ENCODE data around the gene NOP10.
"Not testable (repeated sequence)": the region's sequence is repeated elsewhere in the genome, so short reads cannot be mapped to it uniquely, and the experiment has no call there.

The NOP10 gene

DNA sequence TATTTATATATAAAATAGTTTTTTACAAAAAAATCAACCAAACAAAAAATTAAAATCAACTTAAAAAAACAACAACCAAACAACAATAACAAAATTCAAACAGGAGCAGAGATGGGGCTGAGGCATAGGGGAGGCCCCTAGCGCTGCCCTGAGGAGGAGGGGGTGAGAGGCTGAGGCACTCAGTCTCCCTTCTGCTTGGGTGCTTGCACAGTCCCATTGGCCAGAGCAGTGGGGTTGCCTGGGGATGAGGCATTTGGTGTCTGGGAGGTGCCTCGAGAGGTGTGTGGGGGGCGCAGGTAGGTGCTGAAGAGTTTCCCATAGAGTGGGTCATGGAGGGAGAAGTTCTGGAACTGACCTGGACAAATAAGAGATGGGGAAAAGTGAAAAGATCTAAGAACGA lies 16.0 kb upstream of the NOP10 start:
- DNase-seq (ENCODE audit: low read depth), result no peak

DNA sequence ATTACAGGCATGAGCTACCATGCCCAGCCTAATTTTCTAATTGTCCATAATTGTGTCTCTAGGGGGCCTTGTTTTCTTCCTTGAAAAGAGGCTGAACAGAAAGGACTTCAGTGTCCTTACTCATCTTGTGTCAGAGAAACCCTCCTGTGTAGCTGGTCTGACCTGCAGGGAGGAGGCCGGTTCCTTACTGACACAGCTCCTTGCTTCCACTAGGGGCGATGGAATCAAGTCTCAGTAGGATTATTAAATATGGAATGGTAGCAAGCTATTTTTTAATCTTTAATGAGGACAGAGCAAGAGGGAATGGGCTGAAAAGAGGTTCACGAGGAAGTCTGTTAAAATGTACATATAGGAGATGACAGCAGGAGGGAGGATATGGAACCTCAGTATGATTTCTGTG lies 15.4 kb upstream of the NOP10 start:
- no peak for DNase-seq (ENCODE audit: low read depth)

DNA sequence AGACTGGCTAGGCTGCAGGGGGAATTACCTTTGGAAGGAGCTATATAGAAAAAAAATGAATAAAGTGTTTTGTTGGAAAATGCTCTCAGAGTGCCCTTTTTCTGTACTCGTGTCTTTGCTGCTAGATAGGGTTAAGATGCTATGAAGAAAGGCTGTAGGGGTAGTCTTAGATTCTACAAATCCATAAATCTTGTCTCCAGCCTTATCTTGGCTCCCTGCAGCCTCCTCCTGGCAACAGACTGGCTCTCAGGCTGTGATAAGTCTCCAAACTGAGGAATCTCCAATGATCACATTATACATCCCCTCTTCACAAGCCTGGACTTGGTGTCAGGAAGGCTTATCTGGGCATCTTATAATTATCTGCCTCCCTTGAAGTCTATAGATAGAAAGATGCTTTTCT lies 14.7 kb upstream of the NOP10 start:
- no peak for DNase-seq (ENCODE audit: low read depth)

DNA sequence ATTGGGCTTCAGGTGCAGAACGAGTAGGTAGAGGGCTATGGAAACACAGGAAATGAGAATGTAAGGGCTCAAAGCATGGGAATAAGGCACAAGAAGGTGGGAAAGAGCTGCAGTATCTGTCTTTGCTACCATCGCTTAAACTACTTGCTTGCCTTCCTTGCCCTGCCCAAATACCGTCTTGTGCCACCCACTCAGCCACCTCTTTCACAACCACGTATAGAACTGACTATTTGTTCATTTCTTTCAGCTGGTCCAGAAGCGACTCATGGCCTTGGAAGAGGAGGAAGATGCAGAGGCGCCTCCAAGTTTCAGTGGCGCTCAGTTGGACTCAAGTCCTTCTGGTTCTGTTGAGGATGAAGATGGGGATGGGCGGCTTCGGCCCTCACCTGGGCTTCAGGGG lies 12.3 kb upstream of the NOP10 start:
- DNase-seq (ENCODE audit: low read depth), result no peak

DNA sequence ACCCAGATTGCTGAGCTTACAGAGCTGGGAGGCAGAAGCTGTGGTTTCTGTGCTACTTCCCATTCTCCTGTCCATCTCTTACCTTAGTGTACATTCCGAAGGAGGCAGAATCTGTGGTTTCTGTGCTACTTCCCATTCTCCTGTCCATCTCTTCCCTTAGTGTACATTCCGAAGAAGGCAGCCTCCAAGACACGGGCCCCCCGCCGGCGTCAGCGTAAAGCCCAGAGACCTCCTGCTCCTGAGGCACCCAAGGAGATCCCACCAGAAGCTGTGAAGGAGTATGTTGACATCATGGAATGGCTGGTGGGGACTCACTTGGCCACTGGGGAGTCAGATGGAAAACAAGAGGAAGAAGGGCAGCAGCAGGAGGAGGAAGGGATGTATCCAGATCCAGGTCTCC lies 11.3 kb upstream of the NOP10 start:
- no peak for DNase-seq (ENCODE audit: low read depth)

DNA sequence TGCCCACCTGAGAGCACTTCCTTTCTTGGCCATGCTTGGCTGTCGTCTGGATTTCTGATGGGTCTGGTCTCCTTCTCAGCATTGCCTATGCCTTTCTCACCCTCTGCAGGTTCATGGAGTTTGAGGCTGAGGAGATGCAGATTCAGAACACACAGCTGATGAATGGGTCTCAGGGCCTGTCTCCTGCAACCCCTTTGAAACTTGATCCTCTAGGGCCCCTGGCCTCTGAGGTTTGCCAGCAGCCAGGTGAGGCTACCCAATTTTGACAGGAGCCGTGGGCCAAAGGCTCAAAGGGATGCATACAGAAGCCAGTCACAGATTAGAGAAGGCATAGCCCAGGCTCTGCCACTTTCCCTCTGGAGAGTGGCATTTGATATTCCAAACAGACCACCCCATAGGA lies 10.7 kb upstream of the NOP10 start:
- no peak for DNase-seq (ENCODE audit: low read depth)

DNA sequence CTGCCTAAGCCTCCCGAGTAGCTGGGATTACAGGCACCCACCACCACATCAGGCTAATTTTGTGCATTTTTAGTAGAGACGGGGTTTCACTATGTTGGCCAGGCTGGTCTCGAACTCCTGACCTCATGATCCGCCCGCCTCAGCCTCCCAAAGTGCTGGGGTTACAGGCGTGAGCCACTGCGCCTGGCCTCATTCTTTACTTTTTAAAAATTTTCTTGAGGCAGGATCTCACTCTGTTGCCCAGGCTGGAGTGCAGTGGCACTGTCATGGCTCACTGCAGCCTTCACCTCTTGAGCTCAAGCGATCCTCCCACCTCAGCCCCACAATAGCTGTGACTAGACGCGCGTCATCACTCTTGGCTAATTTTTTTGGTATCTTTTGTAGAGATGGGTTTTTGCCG lies 10.1 kb upstream of the NOP10 start:
- DNase-seq (ENCODE audit: low read depth), result not testable (repeated sequence)

DNA sequence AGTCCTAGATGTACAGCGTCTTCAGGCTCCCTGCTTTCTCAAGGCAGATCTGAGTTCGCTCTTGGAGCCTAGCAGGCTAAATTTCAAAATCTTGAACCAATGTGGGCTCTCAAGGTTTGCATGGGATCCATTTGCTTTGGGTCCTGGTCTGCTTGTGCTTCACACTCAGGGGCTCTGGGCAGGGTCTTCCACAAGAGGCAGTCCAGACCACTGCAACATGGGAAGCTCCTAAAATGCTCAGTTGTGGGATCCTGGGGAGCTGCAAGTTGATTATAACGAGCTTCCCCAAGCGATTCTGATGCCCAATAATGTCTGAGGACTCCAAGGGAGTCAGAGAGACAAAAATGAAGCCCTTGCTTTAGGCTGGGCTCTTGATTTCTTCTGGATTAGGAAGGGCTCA lies 6.8 kb upstream of the NOP10 start:
- DNase-seq (ENCODE audit: low read depth), result no peak

DNA sequence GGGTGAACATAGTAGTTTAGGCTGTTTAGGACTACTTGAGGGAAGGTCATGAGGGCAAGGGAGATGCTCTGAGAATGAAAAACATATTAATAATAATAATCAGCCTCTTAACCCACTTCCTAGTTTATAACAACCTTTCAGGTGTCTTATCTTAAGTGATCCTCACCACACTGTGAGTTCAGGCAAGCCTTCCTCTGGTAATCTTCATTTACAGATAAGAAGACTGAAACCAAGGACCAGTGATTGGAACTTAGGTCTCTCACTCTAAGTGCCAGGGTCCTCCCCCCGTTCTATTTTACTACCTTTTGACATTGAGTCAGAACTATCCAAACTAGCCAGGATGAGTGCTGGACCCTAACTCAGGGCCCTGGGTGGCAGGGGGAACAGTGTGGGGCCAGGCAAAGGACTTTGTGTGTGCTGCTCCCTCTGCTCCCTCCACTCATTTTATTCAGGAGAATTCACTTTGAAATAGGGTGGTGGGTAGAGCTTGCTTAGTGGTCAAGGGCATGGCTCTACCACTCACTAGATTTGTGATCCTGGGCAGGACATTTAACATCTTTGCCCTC lies 5.9 kb upstream of the NOP10 start:
- DNase-seq (ENCODE audit: low read depth), result no peak

DNA sequence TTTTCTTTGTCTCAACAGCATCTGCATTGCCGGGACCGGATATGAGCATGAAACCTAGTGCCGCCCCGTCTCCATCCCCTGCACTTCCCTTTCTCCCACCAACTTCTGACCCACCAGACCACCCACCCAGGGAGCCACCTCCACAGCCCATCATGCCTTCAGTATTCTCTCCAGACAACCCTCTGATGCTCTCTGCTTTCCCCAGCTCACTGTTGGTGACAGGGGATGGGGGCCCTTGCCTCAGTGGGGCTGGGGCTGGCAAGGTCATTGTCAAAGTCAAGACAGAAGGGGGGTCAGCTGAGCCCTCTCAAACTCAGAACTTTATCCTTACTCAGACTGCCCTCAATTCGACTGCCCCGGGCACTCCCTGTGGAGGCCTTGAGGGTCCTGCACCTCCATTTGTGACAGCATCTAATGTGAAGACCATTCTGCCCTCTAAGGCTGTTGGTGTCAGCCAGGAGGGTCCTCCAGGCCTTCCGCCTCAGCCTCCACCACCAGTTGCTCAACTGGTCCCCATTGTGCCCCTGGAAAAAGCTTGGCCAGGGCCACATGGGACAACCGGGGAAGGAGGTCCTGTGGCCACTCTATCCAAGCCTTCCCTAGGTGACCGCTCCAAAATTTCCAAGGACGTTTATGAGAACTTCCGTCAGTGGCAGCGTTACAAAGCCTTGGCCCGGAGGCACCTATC lies 5.2 kb upstream of the NOP10 start:
- no peak for DNase-seq (ENCODE audit: low read depth)

DNA sequence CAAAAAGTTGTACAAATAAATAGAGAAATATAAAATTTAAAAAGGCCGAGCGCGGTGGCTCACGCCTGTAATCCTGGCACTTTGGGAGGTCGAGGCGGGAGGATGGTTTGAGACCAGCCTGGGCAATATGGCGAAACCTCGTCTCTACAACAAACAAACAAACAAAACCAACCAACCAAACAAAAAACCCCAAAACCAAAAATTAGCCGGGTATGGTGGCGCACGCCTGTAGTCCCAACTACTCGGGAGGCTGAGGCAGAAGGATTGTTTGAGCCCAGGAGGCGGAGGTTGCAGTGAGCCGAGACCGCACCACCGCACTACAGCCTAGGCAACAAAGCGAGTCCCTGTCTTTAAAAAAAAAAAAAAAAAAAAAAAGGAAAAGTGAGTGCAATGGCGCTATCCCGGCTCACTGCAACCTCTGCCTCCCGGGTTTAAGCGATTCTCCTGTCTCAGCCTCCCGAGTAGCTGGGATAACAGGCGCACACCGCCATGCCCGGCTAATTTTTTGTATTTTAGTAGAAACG lies 661 bp downstream of the NOP10 start:
- DNase-seq (ENCODE audit: low read depth), result not testable (repeated sequence)

DNA sequence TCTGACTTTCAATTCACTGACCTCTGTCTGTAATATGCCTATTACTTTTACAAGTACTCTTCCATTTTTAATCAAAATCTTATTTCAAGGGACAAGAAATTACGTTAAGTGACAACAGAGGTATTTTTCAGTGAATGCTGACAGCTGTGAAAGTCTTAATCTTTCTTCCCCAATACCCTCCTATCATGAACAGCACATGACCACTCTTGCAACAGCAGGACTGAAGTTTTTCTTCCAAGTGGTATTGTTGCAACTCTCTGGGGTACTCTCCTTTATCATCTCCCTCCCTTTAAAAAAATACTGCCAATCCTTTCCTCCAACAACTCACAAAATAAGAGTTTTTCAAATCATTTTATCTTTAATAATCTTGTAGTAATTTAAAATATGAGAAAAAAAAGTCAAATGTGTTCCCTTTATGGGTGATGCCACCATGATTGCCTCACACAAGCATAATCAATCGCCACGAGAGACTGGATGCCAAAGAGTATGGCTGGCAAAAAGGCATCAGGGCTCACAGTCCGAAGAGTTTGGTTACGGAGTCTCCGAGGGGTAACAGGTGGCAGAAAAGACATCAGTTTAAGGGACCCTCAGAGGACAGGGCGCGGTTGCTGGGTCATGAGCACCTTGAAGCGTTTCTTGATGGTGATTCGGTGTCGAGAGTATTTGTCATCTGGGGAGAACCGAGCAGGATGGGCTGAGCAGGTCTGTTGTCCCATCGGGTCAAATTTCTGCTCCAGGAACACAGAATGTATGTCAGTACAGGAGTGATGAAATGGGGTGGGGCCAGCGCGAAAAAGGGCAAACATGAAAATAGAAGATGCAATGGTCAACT lies 1.3 kb downstream of the NOP10 start:
- no peak for DNase-seq (ENCODE audit: low read depth)

DNA sequence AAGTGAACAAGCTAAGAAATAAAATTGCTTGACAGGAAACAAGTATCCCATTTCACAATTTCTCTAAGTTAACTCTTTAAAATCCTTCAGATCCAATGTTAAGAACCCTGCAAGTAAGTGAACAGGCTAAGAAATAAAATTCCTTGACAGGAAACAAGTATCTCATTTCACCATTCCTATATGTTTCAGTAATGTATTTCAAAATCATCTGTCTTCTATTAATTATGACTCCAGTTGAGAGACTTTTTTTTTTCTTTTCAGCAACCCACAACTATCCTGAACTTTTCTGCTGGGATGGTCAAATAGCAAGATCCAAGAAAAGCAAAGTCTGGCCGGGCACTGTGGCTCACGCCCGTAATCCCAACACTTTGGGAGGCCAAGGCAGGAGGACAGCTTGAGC lies 3.0 kb downstream of the NOP10 start:
- DNase-seq (ENCODE audit: low read depth), result no peak

DNA sequence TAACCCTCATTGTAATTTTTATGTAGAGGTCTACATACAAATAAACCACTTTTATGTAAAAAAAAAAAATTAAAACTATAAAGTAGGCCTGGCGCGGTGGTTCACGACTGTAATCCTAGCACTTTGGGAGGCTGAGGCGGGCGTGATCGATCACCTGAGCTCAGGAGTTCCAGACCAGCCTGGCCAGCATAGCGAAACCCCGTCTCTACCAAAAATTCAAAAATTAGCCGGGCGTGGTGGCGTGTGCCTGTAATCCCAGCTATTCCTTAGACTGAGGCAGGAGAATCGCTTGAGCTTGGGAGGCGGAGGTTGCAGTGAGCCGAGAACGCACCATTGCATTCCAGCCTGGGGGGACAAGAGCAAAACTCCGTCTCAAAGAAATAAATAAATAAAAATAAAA lies 4.6 kb downstream of the NOP10 start:
- no peak for DNase-seq (ENCODE audit: low read depth)

DNA sequence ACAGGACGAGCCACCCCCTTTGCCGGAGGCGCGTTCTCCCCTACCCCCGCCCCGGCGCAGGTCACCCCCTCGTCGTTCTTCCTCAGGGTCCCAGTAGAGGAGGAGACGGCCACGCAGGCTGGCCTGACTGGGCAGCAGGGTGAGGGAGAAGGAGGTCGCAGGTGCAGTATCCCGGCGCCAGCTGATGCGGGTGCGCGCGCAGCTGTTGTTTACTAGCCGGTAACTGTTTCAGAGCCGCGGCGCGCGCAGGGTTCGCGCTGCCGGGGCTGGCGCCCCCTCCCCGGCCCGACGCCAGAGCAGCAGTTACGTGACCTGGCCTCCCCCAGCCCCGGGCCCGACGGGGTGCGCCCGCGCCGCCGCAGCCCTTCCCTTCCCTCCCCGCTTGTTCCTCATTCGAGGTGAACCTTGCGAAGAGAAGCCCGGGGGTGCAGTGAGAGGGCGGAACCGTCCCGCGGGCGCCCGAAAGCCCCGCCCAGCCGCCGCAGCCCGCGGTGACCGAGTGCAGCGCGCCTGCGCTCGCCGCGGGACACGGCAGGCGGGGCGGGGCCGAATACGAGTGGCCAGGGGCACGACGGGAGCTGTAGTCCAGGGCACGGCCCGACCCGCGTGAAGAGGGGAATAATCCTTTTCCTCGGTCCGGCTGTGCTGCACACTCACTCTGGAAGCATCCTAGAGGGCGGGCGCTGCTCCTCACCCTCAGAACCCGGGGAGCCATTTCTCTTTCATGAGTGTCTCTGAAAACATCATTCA lies 5.2 kb downstream of the NOP10 start, which contains the start of gene SLC12A6:
SLC12A6 (minus strand) TSS at position 225 of the 750 bp plus-strand sequence. CDS start 1,101 bp downstream, outside the sequence.
- DNase-seq (ENCODE audit: low read depth), result peak; percentile 82

DNA sequence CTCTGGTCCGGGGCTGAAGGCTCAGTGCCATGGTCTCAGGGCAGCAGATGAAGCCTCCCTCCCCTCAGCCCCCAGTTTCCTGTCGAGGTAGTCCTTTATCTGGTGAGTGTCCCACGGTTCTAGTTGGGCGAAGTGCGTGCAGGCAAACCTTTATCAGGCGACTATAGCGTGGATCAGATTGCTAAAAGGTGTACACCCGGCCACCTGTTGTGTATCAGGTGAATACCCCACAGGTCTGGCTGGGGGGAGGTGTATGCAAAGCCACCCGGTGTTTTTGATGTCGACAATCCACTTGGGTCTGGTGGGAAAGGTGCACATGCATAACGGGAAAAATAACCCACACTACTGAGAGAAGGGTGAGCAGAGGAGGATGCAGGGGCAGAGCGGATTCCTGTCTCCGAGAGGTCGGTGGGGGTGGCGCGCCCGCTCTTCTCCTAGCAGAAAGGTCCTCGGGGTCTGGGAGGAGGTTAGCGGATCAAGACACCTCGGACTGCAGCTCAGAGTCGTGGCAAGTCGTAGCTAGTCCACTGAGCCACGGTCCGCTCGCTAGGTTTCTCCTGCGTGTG lies 5.9 kb downstream of the NOP10 start:
- no peak for DNase-seq (ENCODE audit: low read depth)

DNA sequence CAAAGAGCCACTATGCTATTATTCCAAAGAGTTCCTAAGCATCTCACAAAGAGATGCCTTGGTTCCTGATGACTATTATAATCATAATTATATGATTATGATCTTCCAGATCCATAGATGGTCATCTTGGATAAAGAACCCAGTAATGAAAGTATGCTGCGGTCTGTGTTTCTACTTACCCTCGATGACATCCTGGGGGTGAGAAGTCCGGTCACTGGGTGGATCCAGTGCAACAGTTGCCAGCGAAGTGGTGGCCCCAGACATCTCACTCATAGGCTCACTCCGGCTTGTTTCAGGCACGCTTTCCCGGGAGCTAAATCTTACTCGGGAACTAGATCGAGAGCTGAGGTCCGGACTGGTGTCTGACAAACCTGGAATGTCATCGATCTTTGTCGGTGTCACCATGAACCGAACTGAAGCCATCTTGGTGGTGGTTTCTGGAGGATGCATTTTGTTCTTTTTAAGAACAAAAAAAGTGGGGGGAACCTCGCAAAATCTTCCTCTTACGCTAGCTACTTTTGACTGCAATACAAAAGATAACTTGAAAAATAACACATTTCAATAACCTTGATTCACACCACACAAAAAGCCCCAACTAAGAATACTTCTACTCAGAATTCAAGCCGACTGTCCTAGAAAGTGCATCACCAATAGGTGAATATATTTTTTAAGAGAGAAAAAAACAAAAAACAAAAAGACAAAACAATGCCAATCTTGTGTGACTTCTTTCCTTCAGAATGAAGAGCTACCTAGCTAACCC lies 6.5 kb downstream of the NOP10 start:
- no peak for DNase-seq (ENCODE audit: low read depth)

DNA sequence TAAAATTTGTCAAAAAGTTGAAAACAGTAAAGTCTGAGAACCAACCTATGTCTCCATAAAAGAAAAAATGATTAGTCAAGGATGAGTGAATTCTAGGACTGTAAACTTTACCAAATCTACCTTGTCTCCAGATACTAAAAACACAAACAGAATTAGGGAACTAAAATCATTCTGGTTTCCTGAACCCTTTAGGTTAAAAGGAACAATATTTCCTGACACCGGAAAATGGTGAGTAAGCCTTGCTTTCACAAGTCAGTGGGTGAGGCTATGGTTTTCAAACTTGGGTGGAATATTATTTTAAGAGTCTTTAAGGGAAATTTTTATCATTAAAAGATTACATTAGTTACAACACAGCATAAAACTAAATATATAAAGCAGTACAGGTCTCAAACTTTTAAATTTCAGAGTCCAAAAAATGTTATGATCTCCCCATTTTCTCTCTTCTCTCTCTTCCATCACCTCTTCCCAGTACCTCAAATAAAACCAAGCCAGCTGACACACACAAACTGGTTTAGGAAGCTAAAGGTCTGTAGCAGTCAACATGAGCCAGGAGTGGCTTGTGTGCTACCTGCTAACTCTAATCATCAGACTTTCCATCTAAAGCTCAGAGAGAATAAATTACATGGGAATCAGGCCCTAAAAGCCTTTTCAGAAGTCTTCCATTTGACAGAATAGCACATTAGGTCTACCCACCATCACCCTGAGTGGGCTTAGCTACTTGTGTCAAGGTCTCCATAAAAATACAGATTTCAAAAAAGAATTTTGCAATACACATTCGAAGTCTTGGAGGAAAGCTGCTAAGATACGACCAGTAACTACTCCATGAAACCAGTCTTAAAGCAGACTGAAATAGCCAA lies 7.5 kb downstream of the NOP10 start:
- DNase-seq (ENCODE audit: low read depth), result no peak

DNA sequence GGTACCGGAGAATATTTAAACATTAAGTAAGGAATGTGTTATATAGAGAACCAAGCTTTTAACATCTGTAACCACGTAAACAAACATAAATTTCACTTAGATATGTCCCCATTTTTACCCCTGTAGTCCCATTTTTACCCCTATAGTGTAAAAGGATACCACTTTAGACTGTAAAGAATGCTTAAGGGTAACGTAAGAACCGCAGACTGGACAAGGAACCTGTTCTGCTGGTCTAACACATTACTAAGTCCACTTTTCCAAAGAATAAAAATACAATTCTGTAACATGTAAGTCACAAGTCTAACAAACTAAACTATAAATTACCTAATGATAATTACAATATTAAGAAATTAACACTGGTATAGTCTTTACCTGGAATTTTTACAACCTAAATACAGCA lies 8.3 kb downstream of the NOP10 start:
- DNase-seq (ENCODE audit: low read depth), result no peak

DNA sequence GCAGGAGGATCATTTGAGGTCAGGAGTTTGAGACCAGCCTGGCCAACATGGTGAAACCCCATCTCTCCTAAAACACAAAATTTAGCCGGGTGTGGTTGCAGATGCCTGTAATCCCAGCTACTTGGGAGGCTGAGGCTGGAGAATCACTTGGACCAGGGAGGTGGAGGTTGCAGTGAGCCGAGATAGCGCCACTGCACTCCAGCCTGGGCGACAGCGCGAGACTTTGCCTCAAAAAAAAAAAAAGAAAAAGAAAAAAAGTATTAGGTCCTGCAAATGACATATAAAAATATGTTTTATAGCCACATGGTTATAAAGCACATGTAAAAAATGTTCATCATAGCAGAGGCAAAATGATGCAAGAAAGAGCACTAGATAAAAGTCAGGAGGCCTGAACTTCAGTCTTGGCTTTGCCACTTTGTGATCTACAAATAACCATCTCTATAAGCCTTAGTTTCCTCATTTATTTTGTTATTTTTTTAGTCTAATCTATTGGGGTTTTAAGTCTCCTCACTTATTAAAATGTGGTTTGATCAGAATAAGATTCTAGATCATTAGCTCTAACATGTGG lies 10.3 kb downstream of the NOP10 start:
- no peak for DNase-seq (ENCODE audit: low read depth)

Data from GM04504 (cell line).